ENCODE measurements around the gene DRAM2.
"Not testable (repeated sequence)": the region's sequence is repeated elsewhere in the genome, so short reads cannot be mapped to it uniquely, and the experiment has no call there.

DNA sequence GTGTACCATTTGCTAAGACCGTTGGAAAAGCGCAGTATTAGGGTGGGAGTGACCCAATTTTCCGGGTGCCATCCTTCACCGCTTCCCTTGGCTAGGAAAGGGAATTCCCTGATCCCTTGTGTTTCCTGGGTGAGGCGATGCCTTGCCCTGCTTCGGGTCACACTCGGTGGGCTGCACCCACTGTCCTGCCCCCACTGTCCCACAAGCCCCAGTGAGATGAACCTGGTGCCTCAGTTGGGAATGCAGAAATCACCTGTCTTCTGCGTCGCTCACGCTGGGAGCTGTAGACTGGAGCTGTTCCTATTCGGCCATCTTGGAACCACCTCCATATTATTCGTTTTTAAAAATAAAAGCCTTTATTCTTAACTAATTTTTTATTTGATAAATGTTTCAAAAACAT lies 60.6 kb downstream of the DRAM2 start:
- not testable (repeated sequence) for TF ChIP-seq CTCF (IDR thresholded peaks at IDR 0.05; ENCODE audit: insufficient read depth, low read depth, low read length); EZH2 (IDR thresholded peaks at IDR 0.05; ENCODE audit: insufficient read depth, low read length)
